Loucy (cell line): Measurements from ENCODE around the gene MRAP2.

Source experiments
- H2AFZ ChIP-seq: fragments of 200-600 bp; sonication (generic); 2 replicates; pipeline ENCODE4 v1.6.0; 2016; ENCODE audit warnings: antibody characterized with exemption, mild to moderate bottlenecking, low read length, moderate library complexity
- H3F3A ChIP-seq: fragments of 200-600 bp; 2 replicates; pipeline ENCODE4 v1.6.0; 2016; ENCODE audit warnings: antibody characterized with exemption, low read depth, mild to moderate bottlenecking
- H3K27me3 ChIP-seq: fragments of 200-600 bp; sonication (generic); 2 replicates; pipeline ENCODE4 v1.6.1; 2014; ENCODE audit warnings: low read length, mild to moderate bottlenecking; ENCODE audit not compliant: insufficient read depth, poor library complexity, severe bottlenecking
- H3K36me3 ChIP-seq: fragments of 200-600 bp; sonication (generic); 2 replicates; pipeline ENCODE4 v1.6.1; 2016; ENCODE audit warnings: low read length; ENCODE audit not compliant: insufficient read depth
- H3K4me1 ChIP-seq: fragments of 200-600 bp; sonication (generic); 2 replicates; pipeline ENCODE4 v1.5.1; 2014; ENCODE audit warnings: low read length, mild to moderate bottlenecking; ENCODE audit not compliant: insufficient read depth, poor library complexity, severe bottlenecking
- H3K4me2 ChIP-seq: fragments of 200-600 bp; sonication (generic); 2 replicates; pipeline ENCODE4 v1.6.0; 2014; ENCODE audit warnings: antibody characterized with exemption, low read length, low read depth, mild to moderate bottlenecking; ENCODE audit not compliant: poor library complexity, severe bottlenecking
- H3K4me3 ChIP-seq: fragments of 200-600 bp; sonication (generic); 2 replicates; pipeline ENCODE4 v1.5.1; 2014; ENCODE audit warnings: low read length, mild to moderate bottlenecking, mixed read lengths; ENCODE audit not compliant: poor library complexity, severe bottlenecking
- H3K79me2 ChIP-seq: fragments of 200-600 bp; sonication (generic); 2 replicates; pipeline ENCODE4 v1.6.1; 2014; ENCODE audit warnings: low read length; ENCODE audit not compliant: insufficient read depth
- H3K9ac ChIP-seq: fragments of 200-600 bp; sonication (generic); 2 replicates; pipeline ENCODE4 v1.6.0; 2014; ENCODE audit warnings: mild to moderate bottlenecking, low read depth, low read length, moderate library complexity; ENCODE audit not compliant: poor library complexity, severe bottlenecking
- H3K9me2 ChIP-seq: fragments of 200-600 bp; sonication (generic); replicated peaks from 2 replicates; pipeline ENCODE4 v1.6.1; 2016; ENCODE audit warnings: low read depth, low read length, mixed read lengths
- H3K9me3 ChIP-seq: fragments of 200-600 bp; sonication (generic); 2 replicates; pipeline ENCODE4 v1.6.1; 2014; ENCODE audit warnings: mild to moderate bottlenecking, antibody characterized with exemption, low read length, low read depth; ENCODE audit not compliant: insufficient read depth
- H4K20me1 ChIP-seq: fragments of 200-600 bp; sonication (generic); 2 replicates; pipeline ENCODE4 v1.6.0; 2014; ENCODE audit warnings: antibody characterized with exemption, low read length, mild to moderate bottlenecking; ENCODE audit not compliant: insufficient read depth, poor library complexity, severe bottlenecking
- CTCF ChIP-seq: fragments of 200-600 bp; sonication (generic); conservative IDR thresholded peaks from 2 replicates; pipeline ENCODE4 v1.5.1; 2014; ENCODE audit warnings: mild to moderate bottlenecking, antibody characterized with exemption, low read length
- EZH2phosphoT487 ChIP-seq: fragments of 200-600 bp; IDR thresholded peaks from 2 replicates; pipeline ENCODE4 v1.6.1; 2018; ENCODE audit warnings: antibody characterized with exemption, mild to moderate bottlenecking, moderate library complexity, borderline replicate concordance

Gene MRAP2

DNA sequence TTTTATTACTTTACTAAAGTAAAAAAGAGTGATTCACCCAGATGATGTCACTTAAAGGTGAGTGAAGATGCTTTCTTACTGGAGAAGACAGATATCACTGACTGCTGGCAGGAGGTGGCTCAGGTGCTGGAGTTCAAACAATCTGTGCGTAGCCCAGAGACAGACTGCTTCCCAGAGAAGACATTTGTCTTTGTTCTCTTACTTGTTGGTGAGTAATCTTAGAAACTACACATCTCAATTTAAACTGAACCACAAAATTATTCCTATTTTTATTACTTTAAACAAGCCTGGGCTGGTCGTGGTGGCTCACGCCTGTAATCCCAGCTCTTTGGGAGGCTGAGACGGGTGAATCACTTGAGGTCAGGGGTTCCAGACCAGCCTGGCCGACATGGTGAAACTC is 101.7 kb downstream of the MRAP2 start:
- H4K20me1 ChIP-seq: no peaks in the 10 kb centered on the region
- no peaks in the 10 kb centered on the region for H3K36me3 ChIP-seq
- H3K9me2 ChIP-seq: no peaks in the 10 kb centered on the region
- no peaks in the 10 kb centered on the region for H3K79me2 ChIP-seq
- no peak overlapping the region for H3K4me3 ChIP-seq
- no peaks in the 10 kb centered on the region for H3F3A ChIP-seq
- no peaks in the 10 kb centered on the region for H3K27me3 ChIP-seq
- H3K9ac ChIP-seq: no peak overlapping the region
- no peak overlapping the region for H2AFZ ChIP-seq
- TF ChIP-seq CTCF: no peak
- no peak for TF ChIP-seq EZH2phosphoT487
- H3K4me2 ChIP-seq: no peak overlapping the region
- H3K9me3 ChIP-seq: no peaks in the 10 kb centered on the region
- H3K4me1 ChIP-seq: peaks cover 5% of the 10 kb centered on the region

- Histone ChIP-seq H3K36me3 (no peaks in the 10 kb centered on the region), H3K9ac (no peak overlapping the region), H3F3A (no peaks in the 10 kb centered on the region), H3K4me2 (no peak overlapping the region), H3K4me3 (no peak overlapping the region), H4K20me1 (no peaks in the 10 kb centered on the region), H3K27me3 (no peaks in the 10 kb centered on the region), H3K9me2 (no peaks in the 10 kb centered on the region), H3K4me1 (peaks cover 5% of the 10 kb centered on the region), H3K9me3 (no peaks in the 10 kb centered on the region), H2AFZ (no peak overlapping the region), H3K79me2 (no peaks in the 10 kb centered on the region)
- no peak for TF ChIP-seq CTCF
- no peak for TF ChIP-seq EZH2phosphoT487
Observed at GRCh38 chr6:84136364-84137050, 102.9 kb downstream of the MRAP2 start.

DNA sequence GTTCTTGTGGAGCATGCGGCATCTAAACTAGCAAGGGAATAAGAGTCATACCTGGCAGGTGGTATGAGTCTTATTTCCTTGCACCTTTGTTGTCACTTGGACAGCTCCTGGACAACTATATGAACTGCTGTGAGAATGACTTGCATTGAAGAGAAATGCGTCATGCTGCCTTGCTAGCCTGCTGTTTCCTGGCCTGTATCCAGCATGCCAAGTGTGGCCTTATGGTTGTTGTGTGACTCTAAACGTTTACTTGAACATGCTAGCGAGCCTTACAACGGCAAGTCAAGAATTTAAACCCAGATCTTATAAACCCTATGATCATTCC is 103.4 kb downstream of the MRAP2 start:
- TF ChIP-seq EZH2phosphoT487: no peak
- TF ChIP-seq CTCF: no peak

More for the DNA sequence above, 103.4 kb downstream of the MRAP2 start:
- Histone ChIP-seq H2AFZ (no peak overlapping the region), H3F3A (no peaks in the 10 kb centered on the region), H3K4me3 (no peak overlapping the region), H3K9ac (no peak overlapping the region), H3K4me2 (no peak overlapping the region), H3K9me2 (no peaks in the 10 kb centered on the region), H3K4me1 (peaks cover 5% of the 10 kb centered on the region), H3K79me2 (no peaks in the 10 kb centered on the region), H3K36me3 (no peaks in the 10 kb centered on the region), H4K20me1 (no peaks in the 10 kb centered on the region), H3K27me3 (no peaks in the 10 kb centered on the region), H3K9me3 (no peaks in the 10 kb centered on the region)
